GM18951 (cell line): ENCODE results near the gene CNFN.

Experiments used
- POLR2A ChIP-seq: IDR thresholded peaks from 4 replicates; pipeline ENCODE4 v1.6.1; 2011; ENCODE audit warnings: mild to moderate bottlenecking; ENCODE audit not compliant: insufficient read length, insufficient read depth; ENCODE audit errors: extremely low read depth
- in situ Hi-C: fragments of 300-500 bp; cut with MboI; formaldehyde crosslinking; loops from one replicate; pipeline ENCODE4 v1.12.0; 2022; ENCODE audit warnings: low sequenced_read_pairs, mixed read lengths, inconsistent platforms; ENCODE audit not compliant: unreplicated experiment

The CNFN gene

GRCh38 chr19:42362891-42363440, 27.1 kb downstream of the CNFN start:
- in situ Hi-C loops = no loop called here
- TF ChIP-seq POLR2A = no peak

GRCh38 chr19:42362342-42362741, 27.8 kb downstream of the CNFN start:
- in situ Hi-C loops = no loop called here
- TF ChIP-seq POLR2A = no peak

GRCh38 chr19:42361545-42361910, 28.6 kb downstream of the CNFN start:
- no peak for TF ChIP-seq POLR2A
- in situ Hi-C loops = no loop called here

GRCh38 chr19:42360787-42361544, 29.1 kb downstream of the CNFN start:
- in situ Hi-C loops = no loop called here
- TF ChIP-seq POLR2A = no peak

GRCh38 chr19:42357290-42357689, 32.8 kb downstream of the CNFN start:
- in situ Hi-C loops = no loop called here
- TF ChIP-seq POLR2A = no peak

GRCh38 chr19:42356686-42357085, 33.4 kb downstream of the CNFN start:
- in situ Hi-C loops = no loop called here
- no peak for TF ChIP-seq POLR2A

- no peak for TF ChIP-seq POLR2A
- in situ Hi-C loops = no loop called here
These were observed 34.2 kb downstream of the CNFN start for GRCh38 chr19:42355896-42356295.

GRCh38 chr19:42353341-42354015, 36.6 kb downstream of the CNFN start:
- no peak for TF ChIP-seq POLR2A
- in situ Hi-C loops = no loop called here

- TF ChIP-seq POLR2A = no peak
- in situ Hi-C loops = no loop called here
These were observed 37.5 kb downstream of the CNFN start for GRCh38 chr19:42352301-42353259.

GRCh38 chr19:42351079-42351735, 38.9 kb downstream of the CNFN start:
- TF ChIP-seq POLR2A = no peak
- in situ Hi-C loops = no loop called here

- no peak for TF ChIP-seq POLR2A
- in situ Hi-C loops = no loop called here
These were observed 39.7 kb downstream of the CNFN start for GRCh38 chr19:42350417-42350816.

GRCh38 chr19:42349378-42350107, 40.6 kb downstream of the CNFN start:
- TF ChIP-seq POLR2A = no peak
- in situ Hi-C loops = no loop called here
